PC-9 (cell line): ENCODE results near the gene NEUROG1. TPM values are rescaled to one million over a fixed set of nuclear protein-coding genes. Genes with fewer than 3 reads are reported as not detected.

ENCODE experiments used
- BruUV-seq: library from RNA; stranded (reverse); fragments of 400-500 nt; replicated peaks from 2 replicates; lab custom pipeline; 2021; lab: Mats Ljungman, UMichigan
- CTCF ChIA-PET: fragments of 300-600 bp; sonication (Branson Sonifier 250); formaldehyde crosslinking; loops from one replicate; lab custom pipeline; 2022; ENCODE audit warnings: antibody characterized with exemption; lab: Charles Lee
- POLR2A ChIA-PET: fragments of 300-600 bp; sonication (Branson Sonifier 250); formaldehyde crosslinking; loops from one replicate; lab custom pipeline; 2022; ENCODE audit warnings: antibody characterized with exemption; ENCODE audit not compliant: unreplicated experiment; lab: Charles Lee
- DNase-seq, 2 experiments: peaks; one replicate each; pipeline versions ENCODE4 v3.0.0 to v3.0.0-alpha.2; 2015 to 2022; ENCODE audit warnings: mixed read lengths in 1 of 2
- H2AFZ ChIP-seq: fragments of 200-600 bp; sonication (generic); 2 replicates; pipeline ENCODE4 v1.8.1; 2017; ENCODE audit warnings: antibody characterized with exemption
- H3F3A ChIP-seq: fragments of 200-600 bp; sonication (generic); 2 replicates; pipeline ENCODE4 v1.8.1; 2017; ENCODE audit warnings: antibody characterized with exemption, mild to moderate bottlenecking, low read depth; ENCODE audit not compliant: insufficient read depth
- H3K27ac ChIP-seq: fragments of 200-600 bp; sonication (generic); 2 replicates; pipeline ENCODE4 v1.6.1; 2016; ENCODE audit warnings: mixed run types
- H3K27me3 ChIP-seq: fragments of 200-600 bp; sonication (generic); 2 replicates; pipeline ENCODE4 v1.6.1; 2016; ENCODE audit warnings: low read depth, mixed run types; ENCODE audit not compliant: insufficient read depth
- H3K36me3 ChIP-seq: fragments of 200-600 bp; sonication (generic); 2 replicates; pipeline ENCODE4 v1.6.1; 2016; ENCODE audit warnings: low read depth, mixed run types
- H3K4me1 ChIP-seq: fragments of 200-600 bp; sonication (generic); replicated peaks from 2 replicates; pipeline ENCODE4 v1.6.1; 2016; ENCODE audit warnings: mixed run types; ENCODE audit not compliant: insufficient read depth
- H3K4me2 ChIP-seq: fragments of 200-600 bp; sonication (generic); 2 replicates; pipeline ENCODE4 v1.6.1; 2017; ENCODE audit warnings: mixed run types
- H3K4me3 ChIP-seq: fragments of 200-600 bp; sonication (generic); 2 replicates; pipeline ENCODE4 v1.6.1; 2016; ENCODE audit warnings: mixed run types
- H3K79me2 ChIP-seq: fragments of 200-600 bp; sonication (generic); 2 replicates; pipeline ENCODE4 v1.6.1; 2017; ENCODE audit warnings: low read depth, mixed run types
- H3K9me2 ChIP-seq: fragments of 200-600 bp; sonication (generic); 2 replicates; pipeline ENCODE4 v1.8.1; 2017; ENCODE audit warnings: mild to moderate bottlenecking; ENCODE audit not compliant: insufficient read depth
- H3K9me3 ChIP-seq: fragments of 200-600 bp; sonication (generic); 2 replicates; pipeline ENCODE4 v1.8.1; 2016; ENCODE audit warnings: low read depth; ENCODE audit not compliant: insufficient read depth
- H4K20me1 ChIP-seq: fragments of 200-600 bp; sonication (generic); 2 replicates; pipeline ENCODE4 v1.8.1; 2017; ENCODE audit not compliant: insufficient read depth
- EZH2 ChIP-seq: fragments of 200-600 bp; sonication (generic); IDR thresholded peaks from 2 replicates; pipeline ENCODE4 v1.8.0; 2017; ENCODE audit warnings: antibody characterized with exemption, low read depth
- intact Hi-C: fragments of 100-400 bp; cut with micrococcal nuclease; formaldehyde crosslinking; loops from one replicate; pipeline ENCODE4 v1.10.0; 2022; ENCODE audit not compliant: unreplicated experiment
- total RNA-seq: library from RNA; stranded (reverse); gene quantifications from 2 replicates; pipeline ENCODE4 v1.2.3, GENCODE V29; 2021
- TF ChIP-seq, protein P1 (sequence below): fragments of 200-600 bp; sonication (generic); conservative IDR thresholded peaks from 2 replicates; pipeline ENCODE4 v1.6.1; 2017; ENCODE audit warnings: mixed run types, antibody characterized with exemption, mild to moderate bottlenecking, moderate library complexity

Gene NEUROG1
- total RNA-seq, 1 experiment from 2014 or later, result not detected

DNA sequence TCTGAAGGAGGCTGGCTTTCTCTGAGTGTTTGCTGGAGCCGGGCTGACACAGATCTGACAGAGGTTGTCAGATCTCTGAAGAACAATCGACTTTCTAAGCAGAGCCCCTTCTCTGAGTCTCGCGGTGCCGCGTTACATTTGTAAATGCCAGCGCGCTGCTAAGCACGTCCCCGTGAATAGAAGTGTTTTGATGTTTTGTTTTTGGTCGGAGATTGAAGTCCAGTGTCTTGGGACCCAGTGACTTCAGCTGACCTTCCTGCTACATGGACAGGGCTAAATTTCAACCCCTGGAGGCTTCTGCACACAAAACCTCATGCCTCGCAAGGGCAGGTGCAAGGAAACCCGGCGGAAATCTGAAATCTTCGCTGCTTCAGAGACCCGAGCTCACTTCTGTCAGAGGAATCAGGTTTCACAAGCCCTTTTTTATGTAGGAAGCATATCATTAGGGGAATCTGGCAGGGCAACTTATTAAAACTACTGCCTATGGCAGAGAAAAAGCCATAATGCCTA lies 27.2 kb downstream of the NEUROG1 start:
- POLR2A ChIA-PET, result no interaction called here

DNA sequence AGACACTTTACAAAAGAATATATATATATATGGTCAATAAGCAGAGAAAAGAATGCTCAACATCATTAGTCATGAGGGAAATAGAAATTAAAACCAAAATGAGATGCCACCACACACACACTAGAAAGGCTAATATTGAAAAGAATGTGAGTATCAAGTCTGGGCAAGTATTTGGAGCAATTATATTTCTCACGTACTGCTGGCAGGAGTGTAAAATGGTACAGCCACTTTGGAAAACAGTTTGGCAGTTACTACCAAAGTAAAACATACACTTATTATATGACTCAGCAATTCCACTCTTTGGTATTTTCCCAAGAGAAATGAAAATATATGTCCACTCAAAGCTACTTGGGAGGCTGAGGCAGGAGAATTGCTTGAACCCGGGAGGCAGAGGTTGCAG lies 29.8 kb downstream of the NEUROG1 start:
- ChIA-PET CTCF (no interaction called here), POLR2A (no interaction called here)
- H3K36me3 ChIP-seq, result no peaks in the 10 kb centered on the region
- no peak for DNase-seq
- TF ChIP-seq, protein P1, sequence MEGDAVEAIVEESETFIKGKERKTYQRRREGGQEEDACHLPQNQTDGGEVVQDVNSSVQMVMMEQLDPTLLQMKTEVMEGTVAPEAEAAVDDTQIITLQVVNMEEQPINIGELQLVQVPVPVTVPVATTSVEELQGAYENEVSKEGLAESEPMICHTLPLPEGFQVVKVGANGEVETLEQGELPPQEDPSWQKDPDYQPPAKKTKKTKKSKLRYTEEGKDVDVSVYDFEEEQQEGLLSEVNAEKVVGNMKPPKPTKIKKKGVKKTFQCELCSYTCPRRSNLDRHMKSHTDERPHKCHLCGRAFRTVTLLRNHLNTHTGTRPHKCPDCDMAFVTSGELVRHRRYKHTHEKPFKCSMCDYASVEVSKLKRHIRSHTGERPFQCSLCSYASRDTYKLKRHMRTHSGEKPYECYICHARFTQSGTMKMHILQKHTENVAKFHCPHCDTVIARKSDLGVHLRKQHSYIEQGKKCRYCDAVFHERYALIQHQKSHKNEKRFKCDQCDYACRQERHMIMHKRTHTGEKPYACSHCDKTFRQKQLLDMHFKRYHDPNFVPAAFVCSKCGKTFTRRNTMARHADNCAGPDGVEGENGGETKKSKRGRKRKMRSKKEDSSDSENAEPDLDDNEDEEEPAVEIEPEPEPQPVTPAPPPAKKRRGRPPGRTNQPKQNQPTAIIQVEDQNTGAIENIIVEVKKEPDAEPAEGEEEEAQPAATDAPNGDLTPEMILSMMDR, result no peak
- no peak for TF ChIP-seq EZH2
- no peak overlapping the region for H3K4me2 ChIP-seq
- no peaks in the 10 kb centered on the region for H3K9me3 ChIP-seq
- no peak overlapping the region for H3K27ac ChIP-seq
- H4K20me1 ChIP-seq, result no peaks in the 10 kb centered on the region
- no peaks in the 10 kb centered on the region for H3K4me1 ChIP-seq
- intact Hi-C loops, result no loop called here
- H3F3A ChIP-seq, result no peaks in the 10 kb centered on the region
- no peaks in the 10 kb centered on the region for H3K9me2 ChIP-seq
- no TSS peak for BruUV-seq
- no peak overlapping the region for H3K4me3 ChIP-seq
- peaks cover 61% of the 10 kb centered on the region for H3K27me3 ChIP-seq
- no peak overlapping the region for H2AFZ ChIP-seq
- no peaks in the 10 kb centered on the region for H3K79me2 ChIP-seq

More for the DNA sequence above, 27.2 kb downstream of the NEUROG1 start:
- TF ChIP-seq, protein P1, result no peak
- no peak for TF ChIP-seq EZH2
- CTCF ChIA-PET, result no interaction called here
- Histone ChIP-seq H3K36me3 (no peaks in the 10 kb centered on the region), H3K4me3 (no peak overlapping the region), H4K20me1 (no peaks in the 10 kb centered on the region), H3K4me1 (no peaks in the 10 kb centered on the region), H3K79me2 (no peaks in the 10 kb centered on the region), H3K9me2 (no peaks in the 10 kb centered on the region), H3F3A (no peaks in the 10 kb centered on the region), H3K27ac (no peak overlapping the region), H3K27me3 (peaks cover 52% of the 10 kb centered on the region), H3K4me2 (peak overlapping the region; percentile 21; the same call in 1 of the 2 replicates), H2AFZ (no peak overlapping the region), H3K9me3 (no peaks in the 10 kb centered on the region)
- no peak for DNase-seq
- no TSS peak for BruUV-seq
- intact Hi-C loops, result no loop called here

DNA sequence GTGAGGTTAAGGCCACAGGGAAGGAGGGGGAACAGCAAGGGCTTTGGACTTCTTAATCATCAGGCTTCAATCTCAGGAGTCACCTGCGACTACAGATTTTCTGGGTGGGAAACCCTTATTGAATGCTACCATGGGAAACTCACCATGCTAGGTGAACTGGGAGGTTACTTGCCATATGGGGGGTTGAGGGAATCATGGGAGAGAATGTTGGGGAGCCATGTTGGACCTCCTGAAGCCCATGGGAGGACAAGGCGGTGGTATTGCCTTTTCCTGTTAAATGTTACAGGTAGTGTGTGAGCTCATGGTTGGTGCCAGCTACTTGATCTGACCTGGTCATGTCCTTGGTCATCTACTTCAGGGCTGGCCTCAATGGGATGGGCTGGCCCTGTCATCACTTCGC lies 31.4 kb downstream of the NEUROG1 start:
- CTCF ChIA-PET, result no interaction called here
- Histone ChIP-seq H3K9me2 (no peaks in the 10 kb centered on the region), H3K4me3 (no peak overlapping the region), H3F3A (no peaks in the 10 kb centered on the region), H3K4me1 (no peaks in the 10 kb centered on the region), H3K36me3 (no peaks in the 10 kb centered on the region), H3K9me3 (no peaks in the 10 kb centered on the region), H2AFZ (no peak overlapping the region), H4K20me1 (no peaks in the 10 kb centered on the region), H3K4me2 (no peak overlapping the region), H3K27ac (no peak overlapping the region), H3K27me3 (peaks cover 46% of the 10 kb centered on the region), H3K79me2 (no peaks in the 10 kb centered on the region)
- intact Hi-C loops, result no loop called here
- no peak for DNase-seq
- no peak for TF ChIP-seq EZH2
- TF ChIP-seq, protein P1, result no peak
- no TSS peak for BruUV-seq
- POLR2A ChIA-PET, result no interaction called here
